GM12878 (cell line): ENCODE data around the gene MAP1A. TPM values are rescaled to one million over a fixed set of nuclear protein-coding genes. Genes with fewer than 3 reads are reported as not detected.
A peak's percentile ranks its signal among the peaks of the same experiment; 100 is the strongest.

ENCODE experiments used
- ATAC-seq: fragments of 200-7000 bp; cut with Tn5 transposase; 3 replicates; pipeline ENCODE4 v1.9.1; 2020; ENCODE audit warnings: mild to moderate bottlenecking, moderate library complexity
- BruUV-seq: library from RNA; stranded (reverse); fragments of 400-500 nt; replicated peaks from 2 replicates; lab custom pipeline; 2021; lab: Mats Ljungman, UMichigan
- CTCF ChIA-PET: fragments of 300-600 bp; sonication (Branson Sonifier 250); formaldehyde crosslinking; extraction: SDS; loops from one replicate; lab custom pipeline; 2021; ENCODE audit warnings: inconsistent platforms; lab: Yijun Ruan, JAX
- POLR2A ChIA-PET: fragments of 350-600 bp; formaldehyde crosslinking; extraction: SDS; loops from one replicate; lab custom pipeline; 2021; ENCODE audit warnings: inconsistent platforms; lab: Charles Lee
- RAD21 ChIA-PET: fragments of 300-600 bp; sonication (Branson Sonifier 250); formaldehyde crosslinking; loops from one replicate; lab custom pipeline; 2023; ENCODE audit warnings: antibody characterized with exemption; ENCODE audit not compliant: unreplicated experiment; lab: Charles Lee
- SMC1A ChIA-PET: fragments of 300-600 bp; sonication (Branson Sonifier 250); formaldehyde crosslinking; loops from one replicate; lab custom pipeline; 2023; ENCODE audit not compliant: unreplicated experiment, uncharacterized antibody; lab: Charles Lee
- DNase-seq: peaks from one replicate; pipeline ENCODE4 v3.0.0-alpha.2; 2011; ENCODE audit warnings: low read depth, low spot score
- FAIRE-seq: peaks from 3 replicates; lab custom pipeline; 2011; peaks lifted over from hg19 to GRCh38; lab: Jason Lieb, UNC
- H2AFZ ChIP-seq: 2 replicates; pipeline ENCODE4 v1.6.0; 2011; ENCODE audit warnings: low read depth, low read length, control low read depth; ENCODE audit not compliant: control insufficient read depth
- H3K27ac ChIP-seq: 2 replicates; pipeline ENCODE4 v1.5.1; 2011; ENCODE audit warnings: control low read depth; ENCODE audit not compliant: control insufficient read depth, insufficient read depth
- H3K27me3 ChIP-seq, 2 experiments: replicated peaks in 1 of 2; 2 replicates each; pipeline versions ENCODE4 v1.6.0 to v1.6.1; 2011; ENCODE audit warnings: low read length in 1 of 2; ENCODE audit not compliant: control insufficient read depth in 2 of 2, insufficient read depth in 2 of 2
- H3K36me3 ChIP-seq, 2 experiments: 2 replicates each; pipeline ENCODE4 v1.5.1; 2011; ENCODE audit warnings: low read length in 1 of 2; ENCODE audit not compliant: control insufficient read depth in 2 of 2, insufficient read depth in 2 of 2
- H3K4me1 ChIP-seq: 2 replicates; pipeline ENCODE4 v1.6.1; 2011; ENCODE audit warnings: mild to moderate bottlenecking, low read length, moderate library complexity, mixed read lengths; ENCODE audit not compliant: control insufficient read depth, insufficient read depth
- H3K4me2 ChIP-seq: 2 replicates; pipeline ENCODE4 v1.6.0; 2011; ENCODE audit warnings: control low read depth; ENCODE audit not compliant: control insufficient read depth, insufficient read depth
- H3K4me3 ChIP-seq: fragments of 200-600 bp; sonication (generic); 2 replicates; pipeline ENCODE4 v1.5.1; 2016
- H3K79me2 ChIP-seq: 2 replicates; pipeline ENCODE4 v1.6.0; 2011; ENCODE audit warnings: low read length; ENCODE audit not compliant: control insufficient read depth, insufficient read depth
- H3K9ac ChIP-seq: 2 replicates; pipeline ENCODE4 v1.8.0; 2011; ENCODE audit warnings: low read length, control low read depth, mixed read lengths; ENCODE audit not compliant: control insufficient read depth, insufficient read depth
- H3K9me3 ChIP-seq: replicated peaks from 3 replicates; pipeline ENCODE4 v1.5.1; 2011; ENCODE audit warnings: mild to moderate bottlenecking, low read length; ENCODE audit not compliant: control insufficient read depth, insufficient read depth
- H4K20me1 ChIP-seq: 2 replicates; pipeline ENCODE4 v1.6.0; 2011; ENCODE audit not compliant: control insufficient read depth, insufficient read depth
- SIN3A ChIP-seq: IDR thresholded peaks from 2 replicates; pipeline ENCODE4 v1.6.1; 2012; ENCODE audit warnings: low read depth, low read length, improper control_type of control experiment
- ZZZ3 ChIP-seq: IDR thresholded peaks from 2 replicates; pipeline ENCODE4 v1.6.1; 2011; ENCODE audit warnings: low read depth; ENCODE audit not compliant: control insufficient read depth, insufficient read length
- WGBS: methylation state at CpG from one replicate; pipeline ENCODE4 v1.1.6; 2016; ENCODE audit warnings: low lambda C conversion rate; ENCODE audit not compliant: insufficient replicate concordance, insufficient coverage; ENCODE audit errors: missing lambda C conversion rate; 5-methylcytosine and 5-hydroxymethylcytosine counted together
- in situ Hi-C: fragments of 300-500 bp; cut with MboI; formaldehyde crosslinking; loops from 9 replicates; pipeline ENCODE4 v1.14.3; 2018; ENCODE audit warnings: mixed read lengths
- intact Hi-C: fragments of 100-400 bp; cut with micrococcal nuclease; formaldehyde crosslinking; loops from one replicate; pipeline ENCODE4 v1.14.2; 2022; ENCODE audit not compliant: unreplicated experiment
- polyA plus RNA-seq, 11 experiments: library from polyadenylated mRNA; depleted of rRNA in 4 of 11; unstranded in 6 of 11; stranded (reverse) in 5 of 11; fragments of >200 nt; fragmentation: Nextera tagmentation in 4 of 11; fragmentation: Illumina TruSeq in 1 of 11; extraction: Ambion mirVana in 4 of 11; extraction: Trizol in 1 of 11; gene quantifications; 1 replicate in 1 of 11; 2 replicates in 10 of 11; pipeline versions ENCODE4 v1.2.1 to v1.2.3, GENCODE V29; 2011 to 2016; ENCODE audit warnings: inconsistent platforms in 2 of 11, missing spikeins in 2 of 11, low read depth in 1 of 11
- total RNA-seq, 4 experiments: library from RNA; depleted of rRNA in 3 of 4; stranded (reverse); fragments of >200 nt in 3 of 4; fragmentation: Illumina TruSeq in 1 of 4; extraction: Trizol in 1 of 4; gene quantifications; 2 replicates each; pipeline versions ENCODE4 v1.2.1 to v1.2.3, GENCODE V29; 2013 to 2021
- TF ChIP-seq, protein P1 (sequence below), 3 experiments: IDR thresholded peaks in 2 of 3; conservative IDR thresholded peaks in 1 of 3; 2 replicates each; pipeline ENCODE4 v1.5.1; 2011; ENCODE audit warnings: low read depth in 3 of 3, low read length in 3 of 3, mild to moderate bottlenecking in 3 of 3, control low read depth in 2 of 3, moderate library complexity in 2 of 3, inconsistent platforms in 1 of 3, mixed read lengths in 1 of 3; ENCODE audit not compliant: control insufficient read depth in 2 of 3, insufficient read depth in 1 of 3; ENCODE audit errors: extremely low read depth in 1 of 3

Gene MAP1A
- total and polyA plus RNA-seq, 10 of the 15 experiments (the other 5 are each of a cell fraction or from before 2014, with no cell fraction given) = under 0.01 to 0.10 (median 0.05) TPM

DNA sequence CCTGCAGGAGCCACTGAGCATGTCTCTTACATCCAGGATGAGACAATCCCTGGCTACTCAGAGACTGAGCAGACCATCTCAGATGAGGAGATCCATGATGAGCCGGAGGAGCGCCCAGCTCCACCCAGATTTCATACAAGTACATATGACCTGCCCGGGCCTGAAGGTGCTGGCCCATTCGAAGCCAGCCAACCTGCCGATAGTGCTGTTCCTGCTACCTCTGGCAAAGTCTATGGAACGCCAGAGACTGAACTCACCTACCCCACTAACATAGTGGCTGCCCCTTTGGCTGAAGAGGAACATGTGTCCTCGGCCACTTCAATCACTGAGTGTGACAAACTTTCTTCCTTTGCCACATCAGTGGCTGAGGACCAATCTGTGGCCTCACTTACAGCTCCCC lies 6.2 kb downstream of the MAP1A start (continued):
- TF ChIP-seq SIN3A = no peak

DNA sequence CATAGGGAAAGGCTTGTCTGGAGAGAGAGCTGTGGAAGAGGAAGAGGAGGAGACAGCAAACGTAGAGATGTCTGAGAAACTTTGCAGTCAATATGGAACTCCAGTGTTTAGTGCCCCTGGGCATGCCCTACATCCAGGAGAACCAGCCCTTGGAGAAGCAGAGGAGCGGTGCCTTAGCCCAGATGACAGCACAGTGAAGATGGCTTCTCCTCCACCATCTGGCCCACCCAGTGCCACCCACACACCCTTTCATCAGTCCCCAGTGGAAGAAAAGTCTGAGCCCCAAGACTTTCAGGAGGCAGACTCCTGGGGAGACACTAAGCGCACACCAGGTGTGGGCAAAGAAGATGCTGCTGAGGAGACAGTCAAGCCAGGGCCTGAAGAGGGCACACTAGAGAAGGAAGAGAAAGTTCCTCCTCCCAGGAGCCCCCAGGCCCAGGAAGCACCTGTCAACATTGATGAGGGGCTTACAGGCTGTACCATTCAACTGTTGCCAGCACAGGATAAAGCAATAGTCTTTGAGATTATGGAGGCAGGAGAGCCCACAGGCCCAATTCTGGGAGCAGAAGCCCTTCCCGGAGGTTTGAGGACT lies 6.9 kb downstream of the MAP1A start:
- in situ Hi-C loops = no loop called here
- no peaks in the 10 kb centered on the region for H3K79me2 ChIP-seq
- ChIA-PET CTCF (interaction anchor here (2.3 kb wide), 1 partner anchor 10 kb away, joined by 11 read pairs; no protein-coding TSS in a partner anchor), POLR2A (interaction anchor here (0.6 kb wide), 1 partner anchor 1895 kb away, joined by 4 read pairs; no protein-coding TSS in a partner anchor), RAD21 (no interaction called here), SMC1A (no interaction called here)
- H3K4me3 ChIP-seq = no peak overlapping the region
- H2AFZ ChIP-seq = no peak overlapping the region
- no peaks in the 10 kb centered on the region for H3K36me3 ChIP-seq
- no peak overlapping the region for H3K9ac ChIP-seq
- no peaks in the 10 kb centered on the region for H4K20me1 ChIP-seq
- DNase-seq (no peak), ATAC-seq (peak; percentile 38), FAIRE-seq (no peak)
- no peak overlapping the region for H3K27ac ChIP-seq
- no TSS peak for BruUV-seq
- TF ChIP-seq, protein P1, sequence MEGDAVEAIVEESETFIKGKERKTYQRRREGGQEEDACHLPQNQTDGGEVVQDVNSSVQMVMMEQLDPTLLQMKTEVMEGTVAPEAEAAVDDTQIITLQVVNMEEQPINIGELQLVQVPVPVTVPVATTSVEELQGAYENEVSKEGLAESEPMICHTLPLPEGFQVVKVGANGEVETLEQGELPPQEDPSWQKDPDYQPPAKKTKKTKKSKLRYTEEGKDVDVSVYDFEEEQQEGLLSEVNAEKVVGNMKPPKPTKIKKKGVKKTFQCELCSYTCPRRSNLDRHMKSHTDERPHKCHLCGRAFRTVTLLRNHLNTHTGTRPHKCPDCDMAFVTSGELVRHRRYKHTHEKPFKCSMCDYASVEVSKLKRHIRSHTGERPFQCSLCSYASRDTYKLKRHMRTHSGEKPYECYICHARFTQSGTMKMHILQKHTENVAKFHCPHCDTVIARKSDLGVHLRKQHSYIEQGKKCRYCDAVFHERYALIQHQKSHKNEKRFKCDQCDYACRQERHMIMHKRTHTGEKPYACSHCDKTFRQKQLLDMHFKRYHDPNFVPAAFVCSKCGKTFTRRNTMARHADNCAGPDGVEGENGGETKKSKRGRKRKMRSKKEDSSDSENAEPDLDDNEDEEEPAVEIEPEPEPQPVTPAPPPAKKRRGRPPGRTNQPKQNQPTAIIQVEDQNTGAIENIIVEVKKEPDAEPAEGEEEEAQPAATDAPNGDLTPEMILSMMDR (IDR thresholded peaks at IDR 0.05 in 2 of 3, conservative IDR thresholded peaks at IDR 0.05 in 1 of 3; ENCODE audit: control insufficient read depth in 2 of 3, extremely low read depth in 1 of 3, insufficient read depth in 1 of 3, low read depth in 3 of 3, low read length in 3 of 3) = peak in 1 of 3 experiments; percentile 10; a peak in 1 of 6 replicates
- no peak for TF ChIP-seq ZZZ3
- intact Hi-C loops = no loop called here
- H3K4me2 ChIP-seq = no peak overlapping the region
- 70% methylated on average over 4 of the region's 4 CpGs for WGBS
- no peaks in the 10 kb centered on the region for H3K4me1 ChIP-seq
- H3K9me3 ChIP-seq = no peaks in the 10 kb centered on the region
- H3K27me3 ChIP-seq = peaks cover 0 to 2% of the 10 kb centered on the region in 2 experiments; a peak in 2 of 4 replicates
